Right lobe of liver (tissue), 4 donors: ENCODE data around the gene TESPA1.

Experiments used
- POLR2A ChIP-seq: fragments of 450-650 bp; IDR thresholded peaks from one replicate; pipeline ENCODE4 v1.6.1; 2017; ENCODE audit warnings: antibody characterized with exemption, mild to moderate bottlenecking
- TF ChIP-seq, protein P1 (sequence below), 4 donors: fragments of 200-600 bp in 3 of 4; fragments of 450-650 bp in 1 of 4; IDR thresholded peaks; one replicate each; pipeline versions ENCODE4 v1.5.1 to v1.8.0; 2016 to 2022; ENCODE audit warnings: antibody characterized with exemption in 4 of 4, mild to moderate bottlenecking in 2 of 4
- donor health status: DM: no; HTN: no; CAD: no.
- donor health status: DM: no; HTN: no; CAD: no.
- donor health status: DM: no; HTN: yes; CAD: no.

DNA sequence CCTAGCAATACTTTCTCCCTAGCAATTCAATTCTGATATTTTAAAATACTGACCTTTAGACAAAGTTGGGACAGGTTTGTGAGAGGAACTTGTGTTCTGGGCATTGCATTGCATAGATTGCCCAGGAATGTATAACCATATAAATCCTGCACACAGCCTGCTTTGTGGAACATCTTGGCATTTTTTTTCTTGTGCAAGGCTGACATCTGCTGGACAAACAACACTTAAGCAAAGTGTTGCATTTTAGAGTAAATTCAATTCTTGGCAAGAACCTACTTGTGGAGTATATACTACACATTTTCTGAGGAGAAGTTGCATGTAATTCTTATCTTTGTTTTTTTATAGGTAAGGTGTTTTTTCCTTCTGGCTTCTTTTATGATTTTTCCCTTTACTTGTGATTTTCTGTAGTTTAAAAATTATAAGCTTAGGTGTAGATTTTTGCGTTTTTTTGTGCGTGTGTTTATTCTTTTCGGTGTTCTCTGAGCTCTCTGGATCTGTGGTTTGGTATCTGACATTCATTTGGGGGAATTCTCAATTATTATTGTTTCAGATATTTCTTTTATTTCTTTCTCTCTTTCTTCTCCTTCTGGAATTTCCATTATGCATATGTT, 26.4 kb downstream of the TESPA1 start:
- TF ChIP-seq, protein P1, sequence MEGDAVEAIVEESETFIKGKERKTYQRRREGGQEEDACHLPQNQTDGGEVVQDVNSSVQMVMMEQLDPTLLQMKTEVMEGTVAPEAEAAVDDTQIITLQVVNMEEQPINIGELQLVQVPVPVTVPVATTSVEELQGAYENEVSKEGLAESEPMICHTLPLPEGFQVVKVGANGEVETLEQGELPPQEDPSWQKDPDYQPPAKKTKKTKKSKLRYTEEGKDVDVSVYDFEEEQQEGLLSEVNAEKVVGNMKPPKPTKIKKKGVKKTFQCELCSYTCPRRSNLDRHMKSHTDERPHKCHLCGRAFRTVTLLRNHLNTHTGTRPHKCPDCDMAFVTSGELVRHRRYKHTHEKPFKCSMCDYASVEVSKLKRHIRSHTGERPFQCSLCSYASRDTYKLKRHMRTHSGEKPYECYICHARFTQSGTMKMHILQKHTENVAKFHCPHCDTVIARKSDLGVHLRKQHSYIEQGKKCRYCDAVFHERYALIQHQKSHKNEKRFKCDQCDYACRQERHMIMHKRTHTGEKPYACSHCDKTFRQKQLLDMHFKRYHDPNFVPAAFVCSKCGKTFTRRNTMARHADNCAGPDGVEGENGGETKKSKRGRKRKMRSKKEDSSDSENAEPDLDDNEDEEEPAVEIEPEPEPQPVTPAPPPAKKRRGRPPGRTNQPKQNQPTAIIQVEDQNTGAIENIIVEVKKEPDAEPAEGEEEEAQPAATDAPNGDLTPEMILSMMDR (IDR thresholded peaks at IDR 0.05): peak; percentile 65 to 80 (median 76)
- TF ChIP-seq POLR2A: no peak
